Liver (tissue), 9 donors: ENCODE results near the gene INPPL1. TPM values are rescaled to one million over a fixed set of nuclear protein-coding genes. Genes with fewer than 3 reads are reported as not detected.
A peak's percentile ranks its signal among the peaks of the same experiment; 100 is the strongest.

Experiments
- DNase-seq: peaks from one replicate; pipeline ENCODE4 v3.0.0-alpha.2; 2017; ENCODE audit warnings: low spot score
- H3K27ac ChIP-seq, 2 donors: one replicate each; pipeline ENCODE4 v1.7.0; 2013; ENCODE audit warnings: inconsistent platforms in 2 of 2, low read length in 2 of 2, control low read depth in 1 of 2, low read depth in 1 of 2, mild to moderate bottlenecking in 1 of 2
- H3K27me3 ChIP-seq, 4 donors: one replicate each; pipeline versions ENCODE4 v1.6.1 to v1.7.0; 2013; ENCODE audit warnings: low read length in 3 of 4, inconsistent platforms in 1 of 4, mild to moderate bottlenecking in 1 of 4, moderate library complexity in 1 of 4; ENCODE audit not compliant: control insufficient read depth in 4 of 4, insufficient read depth in 4 of 4
- H3K36me3 ChIP-seq, 4 donors: one replicate each; pipeline versions ENCODE4 v1.6.1 to v1.7.0; 2013; ENCODE audit warnings: low read length in 3 of 4, mild to moderate bottlenecking in 3 of 4, low read depth in 1 of 4, moderate library complexity in 1 of 4; ENCODE audit not compliant: control insufficient read depth in 4 of 4, insufficient read depth in 3 of 4
- H3K4me1 ChIP-seq, 4 donors: one replicate each; pipeline versions ENCODE4 v1.6.1 to v1.7.0; 2013; ENCODE audit warnings: low read length in 3 of 4, mild to moderate bottlenecking in 3 of 4, moderate library complexity in 1 of 4; ENCODE audit not compliant: control insufficient read depth in 4 of 4, insufficient read depth in 4 of 4
- H3K4me3 ChIP-seq, 3 donors: one replicate each; pipeline versions ENCODE4 v1.6.1 to v1.7.0; 2013; ENCODE audit warnings: low read length in 3 of 3, control low read depth in 1 of 3, low read depth in 1 of 3, mild to moderate bottlenecking in 1 of 3
- H3K9ac ChIP-seq, 2 donors: one replicate each; pipeline ENCODE4 v1.7.0; 2013; ENCODE audit warnings: low read length in 2 of 2, mild to moderate bottlenecking in 2 of 2, moderate library complexity in 2 of 2, control low read depth in 1 of 2, low read depth in 1 of 2
- H3K9me3 ChIP-seq, 4 donors: one replicate each; pipeline versions ENCODE4 v1.6.1 to v1.7.0; 2013; ENCODE audit warnings: low read length in 3 of 4; ENCODE audit not compliant: control insufficient read depth in 4 of 4
- ATF3 ChIP-seq: IDR thresholded peaks from 2 replicates; pipeline ENCODE4 v1.6.1; 2016; ENCODE audit warnings: antibody characterized with exemption
- CTCF ChIP-seq: fragments of 150-350 bp; IDR thresholded peaks from 2 replicates; pipeline ENCODE4 v1.5.1; 2017; ENCODE audit warnings: improper control_type of control experiment, low read depth, low read length; ENCODE audit not compliant: missing input control
- EGR1 ChIP-seq, 2 donors: IDR thresholded peaks; 2 replicates each; pipeline ENCODE4 v1.6.1; 2016 to 2018; ENCODE audit warnings: antibody characterized with exemption in 2 of 2, low read depth in 2 of 2
- FOXA1 ChIP-seq: IDR thresholded peaks from 2 replicates; pipeline ENCODE4 v1.6.1; 2016; ENCODE audit warnings: antibody characterized with exemption
- FOXA2 ChIP-seq: IDR thresholded peaks from 2 replicates; pipeline ENCODE4 v1.6.1; 2016; ENCODE audit warnings: antibody characterized with exemption
- HNF4G ChIP-seq: IDR thresholded peaks from 2 replicates; pipeline ENCODE4 v1.6.1; 2016; ENCODE audit warnings: antibody characterized with exemption
- JUND ChIP-seq, 2 donors: IDR thresholded peaks; 2 replicates each; pipeline ENCODE4 v1.6.1; 2016; ENCODE audit warnings: antibody characterized with exemption in 2 of 2
- NR2F2 ChIP-seq: IDR thresholded peaks from 2 replicates; pipeline ENCODE4 v1.6.1; 2016; ENCODE audit warnings: antibody characterized with exemption
- RAD21 ChIP-seq, 2 donors: IDR thresholded peaks; 2 replicates each; pipeline ENCODE4 v1.6.1; 2016; ENCODE audit warnings: antibody characterized with exemption in 2 of 2, mild to moderate bottlenecking in 2 of 2
- RXRA ChIP-seq, 2 donors: IDR thresholded peaks; 2 replicates each; pipeline ENCODE4 v1.6.1; 2017 to 2018; ENCODE audit warnings: antibody characterized with exemption in 2 of 2, mild to moderate bottlenecking in 1 of 2
- SP1 ChIP-seq: IDR thresholded peaks from 2 replicates; pipeline ENCODE4 v1.6.1; 2018; ENCODE audit warnings: antibody characterized with exemption, mild to moderate bottlenecking
- YY1 ChIP-seq: IDR thresholded peaks from 2 replicates; pipeline ENCODE4 v1.6.1; 2016; ENCODE audit warnings: antibody characterized with exemption, mild to moderate bottlenecking
- WGBS: extraction: QIAGEN DNeasy Blood & Tissue Kit; methylation state at CpG from one replicate; pipeline ENCODE4 v1.1.7; 2013; 5-methylcytosine and 5-hydroxymethylcytosine counted together
- polyA plus RNA-seq, 2 donors: library from polyadenylated mRNA; stranded (reverse) in 1 of 2; unstranded in 1 of 2; fragments of 200-250 nt in 1 of 2; fragments of >200 nt in 1 of 2; fragmentation: Nextera tagmentation in 1 of 2; extraction: Ambion mirVana in 1 of 2; gene quantifications; one replicate each; pipeline versions ENCODE4 v1.2.1 to v1.2.3, GENCODE V29; 2013 to 2015
- total RNA-seq, 2 donors: library from RNA; depleted of rRNA; stranded (reverse); fragments of >200 nt; gene quantifications; one replicate each; pipeline ENCODE4 v1.2.3, GENCODE V29; 2014
- TF ChIP-seq, protein P1 (sequence below): IDR thresholded peaks from 2 replicates; pipeline ENCODE4 v1.6.1; 2016; ENCODE audit warnings: antibody characterized with exemption
- TF ChIP-seq, protein P2 (sequence below): IDR thresholded peaks from 2 replicates; pipeline ENCODE4 v1.6.1; 2016; ENCODE audit warnings: antibody characterized with exemption, mild to moderate bottlenecking
- donor health status: healthy.
- donor health status: healthy.
- donor health status: healthy.
- donor health status: healthy.
- donor health status: healthy.

INPPL1 gene
- total and polyA plus RNA-seq, 4 donors = 7.2 to 29.0 (median 17.1) TPM

- Histone ChIP-seq H3K4me1 (no peaks in the 10 kb centered on the region), H3K27me3 (no peaks in the 10 kb centered on the region), H3K27ac (no peak overlapping the region), H3K36me3 (no peaks in the 10 kb centered on the region), H3K9me3 (no peaks in the 10 kb centered on the region), H3K4me3 (no peak overlapping the region), H3K9ac (no peak overlapping the region)
- TF ChIP-seq HNF4G (no peak), SP1 (no peak), RXRA (IDR thresholded peaks at IDR 0.05) (no peak), FOXA2 (no peak), EGR1 (IDR thresholded peaks at IDR 0.05; ENCODE audit: low read depth in 2 of 2) (no peak), FOXA1 (no peak), ATF3 (no peak), RAD21 (IDR thresholded peaks at IDR 0.05) (no peak), NR2F2 (no peak), JUND (IDR thresholded peaks at IDR 0.05) (no peak)
- TF ChIP-seq, protein P1, sequence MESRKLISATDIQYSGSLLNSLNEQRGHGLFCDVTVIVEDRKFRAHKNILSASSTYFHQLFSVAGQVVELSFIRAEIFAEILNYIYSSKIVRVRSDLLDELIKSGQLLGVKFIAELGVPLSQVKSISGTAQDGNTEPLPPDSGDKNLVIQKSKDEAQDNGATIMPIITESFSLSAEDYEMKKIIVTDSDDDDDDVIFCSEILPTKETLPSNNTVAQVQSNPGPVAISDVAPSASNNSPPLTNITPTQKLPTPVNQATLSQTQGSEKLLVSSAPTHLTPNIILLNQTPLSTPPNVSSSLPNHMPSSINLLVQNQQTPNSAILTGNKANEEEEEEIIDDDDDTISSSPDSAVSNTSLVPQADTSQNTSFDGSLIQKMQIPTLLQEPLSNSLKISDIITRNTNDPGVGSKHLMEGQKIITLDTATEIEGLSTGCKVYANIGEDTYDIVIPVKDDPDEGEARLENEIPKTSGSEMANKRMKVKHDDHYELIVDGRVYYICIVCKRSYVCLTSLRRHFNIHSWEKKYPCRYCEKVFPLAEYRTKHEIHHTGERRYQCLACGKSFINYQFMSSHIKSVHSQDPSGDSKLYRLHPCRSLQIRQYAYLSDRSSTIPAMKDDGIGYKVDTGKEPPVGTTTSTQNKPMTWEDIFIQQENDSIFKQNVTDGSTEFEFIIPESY = no peak
- TF ChIP-seq, protein P2, sequence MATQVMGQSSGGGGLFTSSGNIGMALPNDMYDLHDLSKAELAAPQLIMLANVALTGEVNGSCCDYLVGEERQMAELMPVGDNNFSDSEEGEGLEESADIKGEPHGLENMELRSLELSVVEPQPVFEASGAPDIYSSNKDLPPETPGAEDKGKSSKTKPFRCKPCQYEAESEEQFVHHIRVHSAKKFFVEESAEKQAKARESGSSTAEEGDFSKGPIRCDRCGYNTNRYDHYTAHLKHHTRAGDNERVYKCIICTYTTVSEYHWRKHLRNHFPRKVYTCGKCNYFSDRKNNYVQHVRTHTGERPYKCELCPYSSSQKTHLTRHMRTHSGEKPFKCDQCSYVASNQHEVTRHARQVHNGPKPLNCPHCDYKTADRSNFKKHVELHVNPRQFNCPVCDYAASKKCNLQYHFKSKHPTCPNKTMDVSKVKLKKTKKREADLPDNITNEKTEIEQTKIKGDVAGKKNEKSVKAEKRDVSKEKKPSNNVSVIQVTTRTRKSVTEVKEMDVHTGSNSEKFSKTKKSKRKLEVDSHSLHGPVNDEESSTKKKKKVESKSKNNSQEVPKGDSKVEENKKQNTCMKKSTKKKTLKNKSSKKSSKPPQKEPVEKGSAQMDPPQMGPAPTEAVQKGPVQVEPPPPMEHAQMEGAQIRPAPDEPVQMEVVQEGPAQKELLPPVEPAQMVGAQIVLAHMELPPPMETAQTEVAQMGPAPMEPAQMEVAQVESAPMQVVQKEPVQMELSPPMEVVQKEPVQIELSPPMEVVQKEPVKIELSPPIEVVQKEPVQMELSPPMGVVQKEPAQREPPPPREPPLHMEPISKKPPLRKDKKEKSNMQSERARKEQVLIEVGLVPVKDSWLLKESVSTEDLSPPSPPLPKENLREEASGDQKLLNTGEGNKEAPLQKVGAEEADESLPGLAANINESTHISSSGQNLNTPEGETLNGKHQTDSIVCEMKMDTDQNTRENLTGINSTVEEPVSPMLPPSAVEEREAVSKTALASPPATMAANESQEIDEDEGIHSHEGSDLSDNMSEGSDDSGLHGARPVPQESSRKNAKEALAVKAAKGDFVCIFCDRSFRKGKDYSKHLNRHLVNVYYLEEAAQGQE = no peak
- WGBS = 84% methylated on average over 4 of the region's 4 CpGs
- DNase-seq = no peak
Measured at GRCh38 chr11:72209101-72209500, 15.5 kb upstream of the INPPL1 start.

- WGBS = 84% methylated on average over 6 of the region's 6 CpGs
- DNase-seq = no peak
- no peak within 1 kb of the TSS for H3K9ac ChIP-seq
- H3K4me3 ChIP-seq = no peak within 1 kb of the TSS
- H3K27me3 ChIP-seq = no peaks in the 10 kb centered on the region
- no peaks in the 10 kb centered on the region for H3K4me1 ChIP-seq
- H3K36me3 ChIP-seq = no peaks in the 10 kb centered on the region
- no peaks in the 10 kb centered on the region for H3K9me3 ChIP-seq
- H3K27ac ChIP-seq = no peak within 1 kb of the TSS
- TF ChIP-seq YY1 (no peak), CTCF (peak; percentile 2)
Measured at GRCh38 chr11:72216638-72217037, 7.9 kb upstream of the INPPL1 start, which contains the start of gene FOLR2. TSS of gene FOLR2 (plus strand) at chr11:72216794. CDS start at chr11:72218585, 1,791 bp downstream.
